AG09309 (cell line): Measurements from ENCODE around the gene SPPL2A.

Experiments used
- DNase-seq: peaks from one replicate; pipeline ENCODE4 v3.0.0-alpha.2; 2010; ENCODE audit warnings: low read depth
- H3K4me3 ChIP-seq: 2 replicates; pipeline ENCODE4 v1.5.1; 2011; ENCODE audit warnings: mild to moderate bottlenecking, low read depth, low read length, moderate library complexity; ENCODE audit not compliant: control insufficient read depth
- CTCF ChIP-seq: IDR thresholded peaks from 2 replicates; pipeline ENCODE4 v1.5.1; 2011; ENCODE audit warnings: mild to moderate bottlenecking, low read depth, low read length, inconsistent platforms; ENCODE audit not compliant: insufficient read depth, control insufficient read depth; ENCODE audit errors: missing control alignments

SPPL2A gene

GRCh38 chr15:50808728-50809127, 43.2 kb upstream of the SPPL2A start:
- TF ChIP-seq CTCF: no peak
- DNase-seq: no peak
- no peak overlapping the region for H3K4me3 ChIP-seq

- TF ChIP-seq CTCF: no peak
- H3K4me3 ChIP-seq: no peak overlapping the region
- no peak for DNase-seq
Observed at GRCh38 chr15:50803479-50804180, 38.1 kb upstream of the SPPL2A start.

GRCh38 chr15:50800715-50801114, 35.2 kb upstream of the SPPL2A start:
- H3K4me3 ChIP-seq: no peak overlapping the region
- TF ChIP-seq CTCF: no peak
- no peak for DNase-seq

- H3K4me3 ChIP-seq: no peak overlapping the region
- no peak for DNase-seq
- TF ChIP-seq CTCF: no peak
Observed at GRCh38 chr15:50798684-50799083, 33.2 kb upstream of the SPPL2A start.

GRCh38 chr15:50797926-50798325, 32.4 kb upstream of the SPPL2A start:
- no peak for TF ChIP-seq CTCF
- H3K4me3 ChIP-seq: no peak overlapping the region
- no peak for DNase-seq

- H3K4me3 ChIP-seq: no peak overlapping the region
- no peak for TF ChIP-seq CTCF
- no peak for DNase-seq
Observed at GRCh38 chr15:50791486-50791885, 26.0 kb upstream of the SPPL2A start.
